RWPE1 (cell line): ENCODE data around the gene PRKAB1.
"Not testable (repeated sequence)": the region's sequence is repeated elsewhere in the genome, so short reads cannot be mapped to it uniquely, and the experiment has no call there.

Experiments
- CTCF ChIA-PET: fragments of 350-600 bp; sonication (Branson Sonifier 250); formaldehyde crosslinking; extraction: SDS; loops from one replicate; lab custom pipeline; 2021; lab: Yijun Ruan, JAX
- POLR2A ChIA-PET: fragments of 400-600 bp; formaldehyde crosslinking; extraction: SDS; loops from one replicate; lab custom pipeline; 2020; ENCODE audit warnings: antibody characterized with exemption; ENCODE audit not compliant: low non-redundant PET; lab: Yijun Ruan, JAX
- DNase-seq: peaks from one replicate; pipeline ENCODE4 v3.0.0; 2012; ENCODE audit warnings: low spot score
- H3K27ac ChIP-seq: fragments of 450-650 bp; 2 replicates; pipeline ENCODE4 v1.5.1; 2017
- CTCF ChIP-seq: fragments of 450-650 bp; conservative IDR thresholded peaks from 2 replicates; pipeline ENCODE4 v1.5.1; 2017; ENCODE audit warnings: low read depth, mild to moderate bottlenecking

The PRKAB1 gene

GRCh38 chr12:119699199-119699760 is 31.3 kb downstream of the PRKAB1 start:
- POLR2A ChIA-PET: no interaction called here
- CTCF ChIA-PET: no interaction called here
- DNase-seq: no peak
- no peak overlapping the region for H3K27ac ChIP-seq
- no peak for TF ChIP-seq CTCF

- TF ChIP-seq CTCF: no peak
- CTCF ChIA-PET: no interaction called here
- no peak overlapping the region for H3K27ac ChIP-seq
- POLR2A ChIA-PET: no interaction called here
- DNase-seq: no peak
These were observed 32.1 kb downstream of the PRKAB1 start for GRCh38 chr12:119700078-119700477.

GRCh38 chr12:119704065-119704747 is 36.3 kb downstream of the PRKAB1 start:
- ChIA-PET POLR2A (no interaction called here), CTCF (no interaction called here)
- H3K27ac ChIP-seq: peak overlapping the region; percentile 23; the same call in 1 of the 2 replicates
- peak; percentile 13 for DNase-seq
- TF ChIP-seq CTCF: no peak

GRCh38 chr12:119705182-119705581 is 37.2 kb downstream of the PRKAB1 start:
- POLR2A ChIA-PET: no interaction called here
- no peak for DNase-seq
- no peak for TF ChIP-seq CTCF
- CTCF ChIA-PET: no interaction called here
- H3K27ac ChIP-seq: no peak overlapping the region

GRCh38 chr12:119706427-119706826 is 38.5 kb downstream of the PRKAB1 start:
- POLR2A ChIA-PET, DNase-seq, CTCF ChIA-PET, H3K27ac ChIP-seq: not testable (repeated sequence)

- peak; percentile 27 for DNase-seq
- peak overlapping the region; percentile 23; the same call in 1 of the 2 replicates for H3K27ac ChIP-seq
- CTCF ChIA-PET: interaction anchor here (1.0 kb wide), 1 partner anchor 15 kb away, joined by 3 read pairs; no protein-coding TSS in a partner anchor
- TF ChIP-seq CTCF: no peak
- POLR2A ChIA-PET: no interaction called here
These were observed 42.5 kb downstream of the PRKAB1 start for GRCh38 chr12:119710374-119710964.

GRCh38 chr12:119710965-119711551 is 43.1 kb downstream of the PRKAB1 start:
- no peak overlapping the region; the same call in 1 of the 2 replicates for H3K27ac ChIP-seq
- POLR2A ChIA-PET: no interaction called here
- CTCF ChIA-PET: interaction anchor here (1.0 kb wide), 1 partner anchor 16 kb away, joined by 3 read pairs; no protein-coding TSS in a partner anchor
- DNase-seq: no peak
- no peak for TF ChIP-seq CTCF
